Ishikawa (cell line): Measurements from ENCODE around the gene ELP2.

ENCODE experiments used
- MAX ChIP-seq: IDR thresholded peaks from 2 replicates; pipeline ENCODE4 v1.6.1; 2012
- YY1 ChIP-seq: IDR thresholded peaks from 2 replicates; pipeline ENCODE4 v1.6.1; 2012; ENCODE audit warnings: low read depth

DNA sequence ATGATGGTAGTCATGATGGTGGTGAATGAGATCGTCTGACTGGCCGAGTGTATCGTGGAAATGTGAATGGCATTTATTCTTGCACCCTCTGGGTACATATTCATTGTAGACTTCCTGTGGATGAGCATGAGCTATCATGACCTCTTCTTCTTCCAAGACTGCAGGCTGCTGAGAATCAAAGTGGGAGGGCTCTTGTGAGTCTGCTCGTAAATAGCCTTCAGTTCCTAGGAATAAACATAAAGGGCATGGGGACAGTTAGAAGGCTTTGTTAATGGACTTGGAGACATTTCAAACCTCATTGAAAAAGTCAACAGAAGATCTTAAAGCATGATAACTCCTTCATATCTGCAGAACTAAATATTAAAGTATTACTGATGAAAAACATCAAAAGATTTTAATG, 15.4 kb upstream of the ELP2 start:
- TF ChIP-seq MAX: no peak
- no peak for TF ChIP-seq YY1
